Measurements from ENCODE around the gene STIP1.
A peak's percentile ranks its signal among the peaks of the same experiment; 100 is the strongest.
"Not testable (repeated sequence)": the region's sequence is repeated elsewhere in the genome, so short reads cannot be mapped to it uniquely, and the experiment has no call there.

The STIP1 gene

GRCh38 chr11:64150481-64151239, 35.3 kb upstream of the STIP1 start:
- TF ChIP-seq GATA1 (IDR thresholded peaks at IDR 0.05; ENCODE audit: low read depth, low read length), result no peak
- no peak for TF ChIP-seq POLR2A (IDR thresholded peaks at IDR 0.05; ENCODE audit: low read length)
- no peak for DNase-seq

DNA sequence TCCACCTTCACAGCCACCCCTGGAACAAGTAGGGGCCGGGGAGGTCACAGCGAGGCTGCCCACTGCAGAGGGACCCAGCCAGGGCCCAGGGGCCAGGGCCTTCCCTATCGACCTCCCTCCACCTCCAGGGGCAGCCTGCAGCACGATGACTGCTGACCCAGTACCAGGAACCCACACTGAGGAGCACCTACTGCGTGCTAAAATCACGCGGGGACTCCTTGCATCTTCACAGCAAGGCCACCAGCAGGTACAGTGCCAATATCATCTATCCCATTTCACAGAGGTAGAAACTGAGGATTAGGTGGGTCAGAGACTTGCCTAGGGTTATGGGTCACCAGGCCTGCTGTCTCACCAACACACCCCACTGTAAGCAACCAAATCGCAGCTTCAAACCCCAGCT, 34.6 kb upstream of the STIP1 start:
- TF ChIP-seq GATA1 (IDR thresholded peaks at IDR 0.05; ENCODE audit: low read depth, low read length), result no peak

DNA sequence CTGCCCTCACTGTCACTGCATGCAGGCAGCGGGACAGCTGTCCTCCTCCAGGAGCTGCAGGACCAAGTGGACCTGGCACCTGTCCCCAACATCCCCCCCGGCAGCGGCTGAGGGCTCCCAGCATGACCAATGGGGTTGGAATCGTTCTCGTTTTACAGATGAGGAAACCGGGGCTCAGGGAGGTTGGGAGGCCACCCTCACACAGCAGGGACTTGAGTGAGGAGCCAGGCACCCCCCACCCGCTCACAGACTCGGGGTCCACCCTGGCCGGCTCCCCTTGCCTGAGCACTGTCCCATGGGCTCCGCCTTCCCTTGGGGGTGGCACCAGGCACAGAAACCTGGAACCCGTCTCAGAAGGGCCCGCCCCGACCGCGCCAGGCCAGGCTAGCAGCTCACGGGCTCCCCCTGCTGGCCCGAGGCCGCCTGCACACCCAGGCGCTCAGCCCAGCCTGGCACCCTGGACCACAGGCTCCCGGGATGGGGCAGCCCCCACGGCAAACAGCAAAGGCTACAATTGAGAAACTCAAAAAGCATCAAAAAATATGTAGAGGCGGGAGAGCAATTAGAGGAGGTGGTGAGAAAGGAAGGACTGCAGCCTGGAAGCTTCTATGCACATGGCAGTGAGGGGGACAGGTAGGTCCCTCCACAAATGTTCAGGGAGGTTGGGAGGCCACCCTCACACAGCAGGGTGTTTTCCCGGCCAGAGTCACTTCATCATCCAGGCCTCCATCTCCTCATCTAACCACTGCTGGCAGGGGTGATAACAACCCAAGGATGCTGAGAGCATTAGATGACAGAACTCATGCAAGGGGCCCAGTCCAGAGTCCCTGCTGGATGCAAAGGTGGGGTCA, 32.9 kb upstream of the STIP1 start:
- DNase-seq, result peak; percentile 50 to 80
- TF ChIP-seq GATA1 (IDR thresholded peaks at IDR 0.05; ENCODE audit: low read depth, low read length) (no peak), POLR2A (IDR thresholded peaks at IDR 0.05; ENCODE audit: low read length) (no peak)

More for the DNA sequence above, 34.6 kb upstream of the STIP1 start:
- DNase-seq, result no peak

DNA sequence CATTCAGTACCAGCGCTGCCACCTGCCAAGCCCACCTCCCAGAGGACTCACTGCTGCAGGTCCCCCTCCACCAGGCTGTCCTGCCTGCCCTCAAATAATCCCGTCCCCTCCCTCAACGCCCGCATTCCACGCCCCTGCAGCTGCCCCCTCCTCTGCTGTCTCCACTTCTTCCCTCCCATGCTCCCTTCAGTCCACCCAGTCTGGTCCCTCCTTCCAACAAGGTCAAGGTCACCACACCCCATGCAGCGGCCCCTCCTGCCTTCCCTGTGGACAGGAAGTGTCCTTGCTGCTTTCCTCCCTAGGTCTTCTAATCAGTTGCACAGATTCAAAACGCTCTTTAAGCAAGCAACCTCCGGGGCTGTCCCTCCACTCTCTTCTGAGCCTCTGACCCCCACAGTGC, 32.2 kb upstream of the STIP1 start:
- TF ChIP-seq GATA1 (IDR thresholded peaks at IDR 0.05; ENCODE audit: low read depth, low read length) (no peak), POLR2A (IDR thresholded peaks at IDR 0.05; ENCODE audit: low read length) (no peak)
- DNase-seq, result no peak

DNA sequence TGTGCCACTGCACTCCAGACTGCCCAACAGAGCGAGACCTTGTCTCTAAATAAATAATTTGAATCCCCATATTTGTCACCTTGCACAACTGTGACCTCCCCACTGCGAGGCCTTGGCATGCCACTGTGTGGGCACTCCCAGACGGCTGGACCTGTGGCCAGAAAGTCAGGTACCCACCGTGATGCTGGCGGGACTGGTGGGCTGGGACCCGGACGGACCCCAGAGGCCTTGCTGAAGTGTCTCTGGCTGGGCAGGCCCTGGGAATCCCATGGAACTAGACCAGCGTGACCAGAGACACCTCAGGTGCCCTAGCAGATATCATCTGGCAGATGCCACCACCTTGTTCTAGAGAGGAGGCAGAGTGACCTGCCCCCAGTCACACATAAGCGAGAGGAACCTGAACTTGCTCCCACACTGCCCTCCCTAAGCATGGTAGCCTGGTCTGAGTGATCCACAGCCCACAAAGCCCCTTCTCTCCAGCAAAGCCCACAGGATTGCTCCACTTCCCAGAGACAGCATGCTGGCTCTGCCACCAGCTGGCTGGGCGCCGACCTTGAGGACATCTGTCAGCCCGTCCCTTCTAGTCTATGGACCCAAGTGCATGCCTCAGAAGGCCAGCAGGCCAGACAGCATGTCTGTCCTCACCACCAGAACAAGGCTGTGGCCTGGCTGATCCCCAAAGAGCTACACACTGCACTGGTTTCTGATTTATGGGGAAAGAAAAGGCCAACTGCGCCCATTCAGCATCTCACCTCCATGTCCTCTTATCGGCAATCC, 29.5 kb upstream of the STIP1 start:
- TF ChIP-seq GATA1 (IDR thresholded peaks at IDR 0.05; ENCODE audit: low read depth, low read length) (no peak), POLR2A (IDR thresholded peaks at IDR 0.05; ENCODE audit: low read length) (no peak)
- DNase-seq, result no peak

- TF ChIP-seq GATA1 (IDR thresholded peaks at IDR 0.05; ENCODE audit: low read depth, low read length) (no peak), POLR2A (IDR thresholded peaks at IDR 0.05; ENCODE audit: low read length) (no peak)
- no peak for DNase-seq
Measured at GRCh38 chr11:64157631-64158394, 28.2 kb upstream of the STIP1 start.

DNA sequence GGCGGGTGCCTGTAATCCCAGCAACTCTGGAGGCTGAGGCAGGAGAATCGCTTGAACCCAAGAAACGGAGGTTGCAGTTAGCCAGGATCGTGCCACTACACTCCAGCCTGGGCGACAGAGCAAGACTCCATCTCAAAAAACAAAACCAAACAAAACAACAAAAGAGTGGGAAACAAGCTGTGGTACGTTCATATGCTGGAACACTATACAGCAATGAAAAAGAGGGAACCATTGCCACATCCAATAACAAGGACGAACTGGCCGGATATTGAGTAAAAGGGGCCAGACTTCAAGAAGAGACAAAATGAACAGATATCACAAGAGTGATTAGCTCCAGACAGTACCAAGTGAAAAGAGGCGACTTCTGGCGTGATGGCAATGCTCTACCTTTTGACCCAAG, 24.9 kb upstream of the STIP1 start:
- TF ChIP-seq POLR2A (IDR thresholded peaks at IDR 0.05; ENCODE audit: low read length) (no peak), GATA1 (IDR thresholded peaks at IDR 0.05; ENCODE audit: low read depth, low read length) (no peak)
- no peak for DNase-seq

- not testable (repeated sequence) for DNase-seq
Measured at GRCh38 chr11:64162769-64163168, 23.2 kb upstream of the STIP1 start.

DNA sequence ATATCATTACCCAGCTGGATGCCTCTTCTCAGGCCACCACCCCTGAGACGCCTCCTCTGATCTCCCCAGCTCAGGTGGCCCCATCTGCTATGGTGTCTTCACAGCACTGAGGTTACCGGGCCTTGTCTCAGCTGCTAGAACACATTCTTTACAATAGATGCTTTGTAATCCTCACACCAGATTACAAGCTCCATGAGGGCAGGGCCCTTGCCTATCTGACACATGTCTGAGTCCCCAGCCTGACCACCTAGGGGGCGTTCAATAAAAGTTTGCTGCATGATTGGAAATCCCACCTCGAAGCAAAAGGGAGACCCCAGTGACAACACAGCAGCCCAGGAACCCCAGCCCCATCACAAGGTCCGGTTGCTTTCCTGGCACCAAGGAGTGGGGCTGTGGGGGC, 22.0 kb upstream of the STIP1 start:
- DNase-seq, result no peak
- TF ChIP-seq POLR2A (IDR thresholded peaks at IDR 0.05; ENCODE audit: low read length) (no peak), GATA1 (IDR thresholded peaks at IDR 0.05; ENCODE audit: low read depth, low read length) (no peak)

DNA sequence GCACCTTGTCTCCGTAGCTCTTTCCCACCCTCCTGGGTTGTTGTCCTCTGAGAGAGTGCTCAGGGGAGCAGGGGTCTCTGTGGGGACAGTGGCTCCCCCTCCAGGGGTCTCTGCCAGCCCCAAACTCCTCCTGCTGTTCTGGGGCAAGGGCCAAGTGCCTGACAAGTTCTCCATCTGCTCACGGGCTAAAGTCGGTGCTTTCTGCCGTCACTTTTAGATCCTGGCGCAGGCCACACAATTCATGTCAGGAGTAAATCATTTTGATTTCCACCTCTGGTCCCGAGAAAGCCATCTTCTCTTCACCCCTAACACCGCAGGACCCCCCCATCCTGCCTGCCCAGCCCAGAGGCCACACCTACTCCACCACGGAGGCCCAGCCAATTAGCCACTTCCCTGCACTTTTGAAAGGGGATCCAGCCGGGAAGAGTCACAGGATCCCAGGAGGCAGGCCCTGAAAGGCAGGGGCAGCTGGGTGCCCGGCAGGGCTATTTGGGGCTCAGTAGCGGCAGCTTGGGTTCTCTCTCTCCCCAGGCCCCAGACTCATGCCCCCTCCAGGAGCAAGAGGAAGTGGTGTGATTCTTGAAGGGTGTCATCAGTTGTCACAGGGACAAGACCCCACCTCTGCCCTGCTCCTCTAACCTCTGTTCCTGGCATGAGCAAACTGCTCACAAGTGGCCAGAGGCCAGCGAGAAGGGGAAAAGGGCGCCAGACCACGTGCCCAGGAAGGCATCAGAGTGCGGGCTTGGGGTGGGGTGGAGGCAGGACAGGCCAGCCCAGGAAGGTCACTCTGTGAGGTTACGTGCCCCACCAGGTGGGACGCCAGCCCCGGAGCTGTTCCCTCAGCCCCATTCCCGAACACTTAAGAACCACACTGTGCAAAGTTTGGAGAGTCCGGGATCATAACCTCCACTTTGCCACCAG, 21.3 kb upstream of the STIP1 start:
- no peak for DNase-seq
- TF ChIP-seq POLR2A (IDR thresholded peaks at IDR 0.05; ENCODE audit: low read length), result no peak

GRCh38 chr11:64165481-64165841, 20.5 kb upstream of the STIP1 start:
- TF ChIP-seq GATA1 (IDR thresholded peaks at IDR 0.05; ENCODE audit: low read depth, low read length) (no peak), POLR2A (IDR thresholded peaks at IDR 0.05; ENCODE audit: low read length) (no peak)
- DNase-seq, result peak; percentile 62 to 63

DNA sequence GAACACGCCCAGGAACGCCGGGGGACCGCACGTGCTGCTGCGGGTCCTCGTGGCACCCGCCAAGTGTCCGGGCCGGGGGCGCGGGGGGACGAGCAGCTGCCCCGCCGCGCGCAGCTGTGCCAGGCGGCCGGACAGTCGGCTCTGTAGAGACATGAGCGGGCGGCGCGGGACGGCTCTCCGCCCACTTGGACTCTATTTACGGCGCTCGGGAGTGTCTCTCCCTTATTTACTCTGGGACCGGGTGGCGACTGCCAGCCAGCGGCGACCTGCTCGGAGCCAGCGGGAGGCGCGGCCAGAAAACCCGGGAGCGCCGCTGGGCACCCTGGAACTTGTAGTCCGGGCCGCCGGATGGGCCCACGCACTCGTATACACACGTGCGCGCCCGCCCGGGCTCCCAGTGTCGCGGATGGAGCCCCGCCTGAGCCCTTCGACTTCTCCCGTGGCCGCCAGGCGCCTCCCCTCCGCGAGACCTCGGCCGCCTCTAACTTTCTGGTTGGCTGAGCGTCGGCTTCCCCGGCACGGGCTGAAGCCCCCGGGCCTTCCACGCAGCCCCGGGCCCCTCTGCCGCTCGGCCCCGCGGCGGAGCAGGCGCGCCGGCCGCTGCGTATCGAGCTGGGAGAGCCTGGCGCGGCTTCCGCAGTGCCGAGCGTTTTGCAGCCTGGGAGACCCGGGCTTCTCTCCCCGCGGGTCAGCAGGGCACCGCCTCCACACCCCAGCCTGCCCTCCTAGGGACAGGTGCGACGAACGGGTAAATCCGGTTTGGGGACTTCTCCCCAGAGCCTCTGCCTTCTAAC, 19.9 kb upstream of the STIP1 start, which contains the start of gene MACROD1:
Gene MACROD1 (minus strand): TSS at position 272 of the 794 bp plus-strand sequence. CDS start 119 bp downstream, at position 153.
- peak; percentile 88 to 89 for DNase-seq
- TF ChIP-seq POLR2A (IDR thresholded peaks at IDR 0.05; ENCODE audit: low read length) (peak; percentile 69), GATA1 (IDR thresholded peaks at IDR 0.05; ENCODE audit: low read depth, low read length) (no peak)

Data from erythroblast (primary cell).